HL-60 (cell line): Measurements from ENCODE around the gene STX18.

Source experiments
- GABPA ChIP-seq: IDR thresholded peaks from 2 replicates; pipeline ENCODE4 v1.6.1; 2012; ENCODE audit warnings: low read depth
- POLR2AphosphoS5 ChIP-seq: IDR thresholded peaks from 2 replicates; pipeline ENCODE4 v1.6.1; 2012; ENCODE audit warnings: low read depth
- SPI1 ChIP-seq: IDR thresholded peaks from 2 replicates; pipeline ENCODE4 v1.6.1; 2012; ENCODE audit warnings: low read depth, mild to moderate bottlenecking, borderline replicate concordance
- TF ChIP-seq, protein P1 (sequence below): IDR thresholded peaks from 2 replicates; pipeline ENCODE4 v1.6.1; 2012; ENCODE audit warnings: low read depth; ENCODE audit not compliant: insufficient replicate concordance
- TF ChIP-seq, protein P2 (sequence below): IDR thresholded peaks from one replicate; pipeline ENCODE4 v1.5.1; 2011; ENCODE audit warnings: low read length, control low read depth, inconsistent platforms; ENCODE audit not compliant: insufficient read depth

DNA sequence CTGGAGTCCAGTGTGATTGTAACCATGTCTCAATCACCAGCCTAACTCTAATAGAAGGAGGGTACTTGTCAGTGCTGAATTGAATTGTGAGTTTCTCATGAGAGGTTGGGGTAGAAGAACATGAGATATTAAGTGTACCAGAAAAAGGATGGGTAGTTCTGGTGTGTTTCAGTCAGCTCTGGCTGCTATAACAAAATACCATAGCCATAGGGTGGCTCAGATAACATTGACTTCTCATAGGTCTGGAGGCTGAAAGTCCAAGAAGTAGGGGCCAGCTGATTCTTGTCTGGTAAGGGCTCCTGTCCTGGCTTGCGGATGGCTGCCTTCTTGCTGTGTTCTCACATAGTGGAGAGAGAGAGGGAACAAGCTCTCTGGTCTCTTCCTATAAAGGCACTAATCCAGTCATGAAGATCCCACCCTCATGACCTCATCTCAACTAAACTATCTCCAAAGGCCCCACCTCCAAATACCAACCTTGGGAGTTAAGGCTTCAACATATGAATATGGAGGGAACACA lies 35.6 kb upstream of the STX18 start:
- TF ChIP-seq, protein P1, sequence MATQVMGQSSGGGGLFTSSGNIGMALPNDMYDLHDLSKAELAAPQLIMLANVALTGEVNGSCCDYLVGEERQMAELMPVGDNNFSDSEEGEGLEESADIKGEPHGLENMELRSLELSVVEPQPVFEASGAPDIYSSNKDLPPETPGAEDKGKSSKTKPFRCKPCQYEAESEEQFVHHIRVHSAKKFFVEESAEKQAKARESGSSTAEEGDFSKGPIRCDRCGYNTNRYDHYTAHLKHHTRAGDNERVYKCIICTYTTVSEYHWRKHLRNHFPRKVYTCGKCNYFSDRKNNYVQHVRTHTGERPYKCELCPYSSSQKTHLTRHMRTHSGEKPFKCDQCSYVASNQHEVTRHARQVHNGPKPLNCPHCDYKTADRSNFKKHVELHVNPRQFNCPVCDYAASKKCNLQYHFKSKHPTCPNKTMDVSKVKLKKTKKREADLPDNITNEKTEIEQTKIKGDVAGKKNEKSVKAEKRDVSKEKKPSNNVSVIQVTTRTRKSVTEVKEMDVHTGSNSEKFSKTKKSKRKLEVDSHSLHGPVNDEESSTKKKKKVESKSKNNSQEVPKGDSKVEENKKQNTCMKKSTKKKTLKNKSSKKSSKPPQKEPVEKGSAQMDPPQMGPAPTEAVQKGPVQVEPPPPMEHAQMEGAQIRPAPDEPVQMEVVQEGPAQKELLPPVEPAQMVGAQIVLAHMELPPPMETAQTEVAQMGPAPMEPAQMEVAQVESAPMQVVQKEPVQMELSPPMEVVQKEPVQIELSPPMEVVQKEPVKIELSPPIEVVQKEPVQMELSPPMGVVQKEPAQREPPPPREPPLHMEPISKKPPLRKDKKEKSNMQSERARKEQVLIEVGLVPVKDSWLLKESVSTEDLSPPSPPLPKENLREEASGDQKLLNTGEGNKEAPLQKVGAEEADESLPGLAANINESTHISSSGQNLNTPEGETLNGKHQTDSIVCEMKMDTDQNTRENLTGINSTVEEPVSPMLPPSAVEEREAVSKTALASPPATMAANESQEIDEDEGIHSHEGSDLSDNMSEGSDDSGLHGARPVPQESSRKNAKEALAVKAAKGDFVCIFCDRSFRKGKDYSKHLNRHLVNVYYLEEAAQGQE = no peak
- TF ChIP-seq POLR2AphosphoS5 (no peak), GABPA (no peak), SPI1 (no peak)
- TF ChIP-seq, protein P2, sequence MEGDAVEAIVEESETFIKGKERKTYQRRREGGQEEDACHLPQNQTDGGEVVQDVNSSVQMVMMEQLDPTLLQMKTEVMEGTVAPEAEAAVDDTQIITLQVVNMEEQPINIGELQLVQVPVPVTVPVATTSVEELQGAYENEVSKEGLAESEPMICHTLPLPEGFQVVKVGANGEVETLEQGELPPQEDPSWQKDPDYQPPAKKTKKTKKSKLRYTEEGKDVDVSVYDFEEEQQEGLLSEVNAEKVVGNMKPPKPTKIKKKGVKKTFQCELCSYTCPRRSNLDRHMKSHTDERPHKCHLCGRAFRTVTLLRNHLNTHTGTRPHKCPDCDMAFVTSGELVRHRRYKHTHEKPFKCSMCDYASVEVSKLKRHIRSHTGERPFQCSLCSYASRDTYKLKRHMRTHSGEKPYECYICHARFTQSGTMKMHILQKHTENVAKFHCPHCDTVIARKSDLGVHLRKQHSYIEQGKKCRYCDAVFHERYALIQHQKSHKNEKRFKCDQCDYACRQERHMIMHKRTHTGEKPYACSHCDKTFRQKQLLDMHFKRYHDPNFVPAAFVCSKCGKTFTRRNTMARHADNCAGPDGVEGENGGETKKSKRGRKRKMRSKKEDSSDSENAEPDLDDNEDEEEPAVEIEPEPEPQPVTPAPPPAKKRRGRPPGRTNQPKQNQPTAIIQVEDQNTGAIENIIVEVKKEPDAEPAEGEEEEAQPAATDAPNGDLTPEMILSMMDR = no peak
